GM12891 (cell line): ENCODE data around the gene SLC46A2.

ENCODE experiments used
- PAX5 ChIP-seq: IDR thresholded peaks from 2 replicates; pipeline ENCODE4 v1.6.1; 2011; ENCODE audit warnings: low read length, moderate library complexity, mild to moderate bottlenecking; ENCODE audit not compliant: insufficient read depth, severe bottlenecking
- POLR2A ChIP-seq: IDR thresholded peaks from 2 replicates; pipeline ENCODE4 v1.6.1; 2011; ENCODE audit warnings: low read depth, low read length, control low read depth
- POLR2AphosphoS5 ChIP-seq: IDR thresholded peaks from 2 replicates; pipeline ENCODE4 v1.6.1; 2011; ENCODE audit warnings: low read depth, low read length, control low read depth
- SPI1 ChIP-seq: IDR thresholded peaks from 2 replicates; pipeline ENCODE4 v1.6.1; 2011; ENCODE audit warnings: low read depth, low read length, control low read depth
- TAF1 ChIP-seq: IDR thresholded peaks from 2 replicates; pipeline ENCODE4 v1.6.1; 2011; ENCODE audit warnings: low read depth, low read length, control low read depth

DNA sequence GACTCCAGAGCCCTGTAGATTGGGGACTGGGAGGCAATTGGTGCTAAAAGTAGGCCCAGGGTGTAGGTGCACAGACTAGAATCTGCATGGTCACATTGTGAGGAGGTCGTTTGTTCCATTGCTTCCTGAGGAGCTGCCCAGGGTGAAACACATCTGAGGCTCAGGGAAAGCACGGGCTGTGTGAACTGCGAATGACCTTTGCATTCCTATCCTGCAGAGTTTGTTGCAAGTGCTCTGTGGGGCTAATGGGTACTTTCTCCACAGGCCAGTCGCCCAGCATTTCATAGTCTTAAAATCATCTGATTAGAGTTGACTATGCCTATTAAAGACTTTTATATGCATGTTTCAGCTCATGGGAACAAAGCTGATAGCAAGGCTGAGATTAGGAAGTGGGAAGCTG lies 14.4 kb upstream of the SLC46A2 start:
- no peak for TF ChIP-seq POLR2A
- TF ChIP-seq POLR2AphosphoS5, result no peak
- no peak for TF ChIP-seq TAF1
- TF ChIP-seq PAX5, result no peak
- no peak for TF ChIP-seq SPI1
